Fibroblast of skin of right biceps (primary cell): Measurements from ENCODE around the gene CCDC12.
"Not testable (repeated sequence)": the region's sequence is repeated elsewhere in the genome, so short reads cannot be mapped to it uniquely, and the experiment has no call there.

Experiments used
- DNase-seq: peaks from one replicate; pipeline ENCODE4 v3.0.0-alpha.2; 2013

CCDC12 gene

GRCh38 chr3:46978381-46978780 lies 1.8 kb upstream of the CCDC12 start:
- DNase-seq = no peak

DNA sequence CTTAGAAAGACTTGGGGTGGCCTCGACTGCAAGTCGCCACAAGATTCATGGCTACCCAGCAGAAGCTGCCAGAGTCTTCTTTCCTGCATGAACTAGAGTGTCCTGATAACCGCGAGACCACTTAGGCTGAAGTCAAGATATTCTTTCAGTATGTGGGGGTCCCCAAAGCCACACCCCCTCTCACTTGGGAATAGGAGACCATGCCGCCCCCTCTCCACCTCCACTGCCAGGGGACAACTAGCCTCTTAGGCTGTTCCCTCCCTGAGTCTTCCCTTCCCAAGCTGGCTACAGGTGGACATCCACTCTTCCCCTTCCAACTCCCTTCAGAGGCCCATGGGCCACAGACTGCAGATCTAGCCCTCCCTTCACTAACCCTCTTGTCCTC lies 1.3 kb upstream of the CCDC12 start:
- no peak for DNase-seq

GRCh38 chr3:46974421-46975171 lies 1.9 kb downstream of the CCDC12 start:
- DNase-seq = no peak

DNA sequence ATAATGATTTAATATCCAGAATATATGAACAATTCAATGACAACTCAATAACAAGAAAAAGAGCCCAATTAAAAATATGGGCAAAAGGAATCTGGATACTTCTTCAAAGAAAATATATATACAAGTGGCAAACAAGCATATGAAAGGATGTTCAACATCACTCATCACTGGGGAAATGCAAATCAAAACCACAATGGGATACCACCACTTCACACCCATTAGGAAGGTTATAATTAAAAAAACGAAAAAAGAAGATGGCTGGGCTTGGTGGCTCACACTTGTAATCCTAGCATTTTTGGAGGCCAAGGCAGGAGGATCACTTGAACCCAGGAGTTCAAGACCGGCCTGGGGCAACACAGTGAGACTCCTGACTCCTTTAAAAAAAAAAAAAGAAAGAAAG lies 4.1 kb downstream of the CCDC12 start:
- no peak for DNase-seq

DNA sequence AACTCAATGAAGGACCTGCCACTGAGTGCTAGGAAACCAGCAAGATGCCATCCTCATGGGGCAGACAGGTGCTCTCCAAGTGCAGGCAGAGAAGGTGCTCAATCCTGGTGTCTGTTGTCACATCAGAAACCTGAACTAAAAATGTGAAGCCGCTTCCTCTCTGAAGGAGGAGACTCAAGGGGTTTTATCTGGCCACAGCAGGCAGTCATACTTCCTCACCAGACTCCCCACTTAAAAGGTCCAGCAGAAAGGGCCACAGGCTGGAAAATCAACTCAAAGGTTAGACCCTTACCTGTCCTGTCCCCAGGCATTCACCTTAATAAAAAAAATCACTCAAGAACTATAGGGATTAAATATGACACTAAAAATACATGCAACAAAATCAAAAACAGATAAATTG lies 4.8 kb downstream of the CCDC12 start:
- no peak for DNase-seq

GRCh38 chr3:46971151-46971550 lies 5.4 kb downstream of the CCDC12 start:
- DNase-seq = no peak

GRCh38 chr3:46970391-46971091 lies 6.0 kb downstream of the CCDC12 start:
- no peak for DNase-seq

DNA sequence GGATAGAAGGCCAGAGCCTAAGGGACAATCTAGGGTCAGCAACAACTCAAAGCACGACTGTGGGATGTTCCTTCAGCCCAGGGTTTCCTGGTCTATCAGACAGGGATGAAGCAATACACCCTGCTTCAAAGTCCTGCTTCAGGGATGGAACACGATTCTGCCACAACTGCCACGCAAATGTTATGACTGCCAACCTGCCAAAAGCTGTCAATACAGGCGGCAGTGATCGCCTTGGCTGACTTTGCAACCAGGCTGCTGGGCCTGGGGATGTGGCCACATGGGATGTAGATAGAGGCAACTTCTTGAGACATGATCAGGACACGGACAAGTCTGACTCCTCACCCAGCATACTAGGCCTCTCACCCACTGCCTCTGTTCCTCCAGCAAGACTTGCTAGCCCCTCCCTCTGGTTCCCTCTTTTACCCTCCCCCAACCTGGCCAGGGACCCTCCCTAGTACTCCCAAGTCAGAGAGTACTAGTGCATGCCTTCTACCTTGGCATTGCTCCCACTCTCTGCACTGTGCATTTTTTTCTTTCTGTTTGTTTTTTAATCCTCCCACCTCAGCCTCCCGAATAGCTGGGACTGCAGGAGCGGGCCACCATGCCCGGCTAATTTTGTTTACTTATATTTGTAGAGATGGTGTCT lies 7.6 kb downstream of the CCDC12 start:
- DNase-seq = no peak

DNA sequence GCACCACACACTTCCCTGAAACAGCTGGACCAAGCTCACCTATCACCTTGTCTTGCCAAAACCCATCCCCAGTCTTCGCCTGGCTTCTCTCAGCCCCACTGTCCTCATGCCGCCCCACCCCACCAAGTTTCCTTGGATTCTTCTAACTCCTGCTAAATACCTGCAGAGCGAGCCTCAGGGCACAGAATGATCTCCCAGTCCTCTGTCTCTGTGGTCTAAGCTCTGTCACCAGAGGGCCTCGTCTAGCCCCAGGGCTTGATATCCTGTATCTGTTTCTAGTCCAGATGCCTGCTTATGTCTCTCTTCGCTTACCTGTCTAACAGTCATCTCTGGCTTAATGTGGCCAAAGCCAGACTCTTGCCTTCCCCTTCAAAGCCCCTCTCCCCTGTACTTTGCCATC lies 9.7 kb downstream of the CCDC12 start:
- DNase-seq = no peak

- DNase-seq = no peak
These were observed 11.4 kb downstream of the CCDC12 start for GRCh38 chr3:46965151-46965550.

DNA sequence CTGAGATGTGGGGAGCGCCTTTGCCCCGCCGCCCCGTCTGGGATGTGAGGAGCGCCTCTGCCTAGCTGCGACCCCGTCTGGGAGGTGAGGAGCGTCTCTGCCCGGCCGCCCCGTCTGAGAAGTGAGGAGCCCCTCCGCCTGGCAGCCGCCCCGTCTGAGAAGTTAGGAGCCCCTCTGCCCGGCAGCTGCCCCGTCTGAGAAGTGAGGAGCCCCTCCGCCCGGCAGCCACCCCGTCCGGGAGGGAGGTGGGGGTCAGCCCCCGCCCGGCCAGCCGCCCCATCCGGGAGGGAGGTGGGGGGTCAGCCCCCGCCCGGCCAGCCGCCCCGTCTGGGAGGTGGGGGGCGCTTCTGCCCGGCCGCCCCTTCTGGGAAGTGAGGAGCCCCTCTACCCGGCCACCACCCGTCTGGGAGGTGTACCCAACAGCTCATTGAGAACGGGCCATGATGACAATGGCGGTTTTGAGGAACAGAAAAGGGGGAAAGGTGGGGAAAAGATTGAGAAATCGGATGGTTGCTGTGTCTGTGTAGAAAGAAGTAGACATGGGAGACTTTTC lies 12.4 kb downstream of the CCDC12 start:
- DNase-seq = not testable (repeated sequence)

- DNase-seq = no peak
These were observed 13.6 kb downstream of the CCDC12 start for GRCh38 chr3:46962990-46963389.

DNA sequence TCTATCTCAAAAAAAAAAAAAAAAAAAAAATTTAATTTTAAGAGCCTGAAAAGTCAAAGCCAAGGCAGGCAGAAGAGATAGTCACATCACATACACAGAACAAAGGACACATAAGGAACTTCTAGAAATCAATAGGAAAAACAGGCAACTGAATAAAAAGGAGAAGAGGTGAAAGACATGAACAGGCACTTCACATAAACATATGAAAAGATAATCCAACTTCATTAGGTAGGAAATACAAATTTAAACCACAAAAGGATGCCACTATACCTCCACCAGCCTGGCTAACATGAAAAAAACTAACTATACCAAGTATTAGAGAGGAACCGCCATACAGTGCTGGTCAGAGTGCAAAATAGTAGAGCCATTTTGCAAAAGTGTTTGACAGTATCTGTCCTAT lies 14.1 kb downstream of the CCDC12 start:
- DNase-seq = no peak

DNA sequence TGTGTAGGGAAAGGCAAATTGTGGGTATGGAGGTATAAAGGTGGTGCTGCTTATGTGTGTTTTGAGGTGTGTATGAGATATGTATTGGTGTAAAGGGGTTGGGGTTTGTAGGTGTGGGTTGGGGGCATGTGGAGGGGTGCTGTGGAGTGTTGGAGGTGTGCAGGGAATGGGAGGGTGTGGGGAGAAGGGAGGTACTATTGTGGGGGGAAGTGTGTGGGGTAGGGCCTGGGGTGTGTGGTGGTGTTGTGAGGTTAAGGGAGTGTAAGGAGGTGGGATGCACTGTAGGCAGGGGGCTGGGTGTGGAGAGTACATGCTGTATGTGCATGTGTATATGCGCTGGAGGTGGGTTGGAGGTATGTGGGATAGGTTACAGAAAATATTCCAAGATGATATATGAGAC lies 15.7 kb downstream of the CCDC12 start:
- no peak for DNase-seq

GRCh38 chr3:46960081-46960701 lies 16.4 kb downstream of the CCDC12 start:
- DNase-seq = peak; percentile 31

- no peak for DNase-seq
These were observed 17.4 kb downstream of the CCDC12 start for GRCh38 chr3:46959161-46959511.

- DNase-seq = no peak
These were observed 17.9 kb downstream of the CCDC12 start for GRCh38 chr3:46958467-46959160.

DNA sequence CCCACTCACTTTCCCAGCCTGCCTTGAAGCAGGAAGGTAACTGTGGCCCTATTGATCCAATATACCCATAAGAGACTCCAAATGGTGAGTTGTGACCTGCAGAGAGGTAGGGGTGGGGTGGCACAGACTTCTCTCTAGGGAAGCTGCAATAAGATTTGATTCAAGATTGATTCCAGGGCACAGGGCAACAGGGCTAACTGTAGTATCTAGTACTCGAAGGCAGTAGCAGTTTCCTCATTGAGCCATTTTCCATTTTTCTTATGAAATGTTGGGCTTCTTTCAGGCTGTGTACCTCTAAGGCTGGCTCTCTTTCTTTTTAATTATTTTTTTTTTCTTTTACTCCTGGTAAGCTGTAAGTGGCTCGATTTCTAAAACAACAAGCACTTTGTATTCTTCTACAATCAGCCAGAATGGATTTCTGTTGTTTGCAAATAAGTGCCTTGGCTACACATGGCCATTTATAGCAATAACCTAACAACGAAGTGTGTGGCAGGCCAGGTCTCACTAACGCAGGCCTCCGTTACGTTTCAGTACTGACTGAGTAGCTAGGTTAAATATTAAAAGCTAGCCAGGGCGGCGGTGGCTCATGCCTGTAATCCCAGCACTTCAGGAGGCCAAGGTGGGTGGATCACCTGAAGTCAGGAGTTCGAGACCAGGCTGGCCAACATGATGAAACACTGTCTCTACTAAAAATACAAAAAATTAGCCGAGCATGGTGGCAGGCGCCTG lies 19.3 kb downstream of the CCDC12 start:
- DNase-seq = no peak

GRCh38 chr3:46955801-46956259 lies 20.7 kb downstream of the CCDC12 start:
- DNase-seq = no peak

DNA sequence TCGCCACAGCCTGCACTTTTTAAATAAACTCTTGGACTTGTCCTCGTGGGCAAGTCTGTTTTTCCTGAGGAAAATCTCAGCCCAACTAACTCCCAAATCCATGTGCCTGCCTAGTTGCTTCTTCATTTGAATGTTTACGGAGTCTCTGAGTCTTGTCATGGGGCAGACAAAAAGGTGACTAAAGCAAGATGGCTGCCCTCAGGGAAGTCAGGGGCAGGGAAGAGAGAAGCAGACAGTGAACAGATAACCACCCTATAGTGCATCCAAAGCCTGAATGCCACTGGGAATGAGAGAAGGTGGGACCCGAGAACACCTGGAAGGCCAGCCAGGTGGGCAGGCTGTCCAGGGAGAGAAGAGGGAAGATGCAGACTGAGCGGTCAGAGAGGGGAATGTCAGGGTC lies 21.4 kb downstream of the CCDC12 start:
- no peak for DNase-seq

DNA sequence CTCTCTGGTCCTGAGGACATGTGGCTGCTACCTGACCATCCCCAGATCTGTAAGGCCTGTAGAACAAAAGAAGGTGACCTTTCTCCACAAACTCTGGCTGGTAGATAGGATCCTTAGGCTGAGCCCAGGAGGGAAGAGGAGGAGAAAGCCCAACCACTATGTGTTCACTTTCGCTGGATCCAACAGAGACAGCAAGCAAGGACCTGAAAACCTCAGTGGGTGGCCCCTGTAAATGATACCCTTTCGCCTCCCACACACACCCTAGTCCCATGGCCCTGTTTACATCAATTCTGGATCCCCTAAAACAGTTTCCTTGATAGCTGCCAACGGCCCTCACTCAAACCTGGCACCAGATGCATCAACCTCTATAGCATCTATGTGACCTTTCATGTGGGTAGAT lies 22.4 kb downstream of the CCDC12 start:
- DNase-seq = no peak
